Fibroblast of lung (primary cell): ENCODE data around the gene FNDC3B.

ENCODE experiments used
- CTCF ChIP-seq, 2 donors: IDR thresholded peaks in 1 of 2; conservative IDR thresholded peaks in 1 of 2; 1 replicate in 1 of 2; 2 replicates in 1 of 2; pipeline ENCODE4 v1.5.1; 2011 to 2012; ENCODE audit warnings: low read length in 2 of 2, control low read depth in 1 of 2, inconsistent platforms in 1 of 2, low read depth in 1 of 2, mild to moderate bottlenecking in 1 of 2
- EZH2 ChIP-seq: IDR thresholded peaks from 2 replicates; pipeline ENCODE4 v1.5.1; 2012; ENCODE audit warnings: low read length, control low read depth, mild to moderate bottlenecking; ENCODE audit errors: missing control alignments

- no peak for TF ChIP-seq CTCF (conservative IDR thresholded peaks at IDR 0.05 in 1 of 2, IDR thresholded peaks at IDR 0.05 in 1 of 2; ENCODE audit: low read depth in 1 of 2, low read length in 2 of 2)
- TF ChIP-seq EZH2, result no peak
Measured at GRCh38 chr3:172319595-172319994, 280.2 kb downstream of the FNDC3B start.
